Breast epithelium (tissue), 3 donors: ENCODE data around the gene CDK4.

Source experiments
- POLR2A ChIP-seq: fragments of 450-650 bp; IDR thresholded peaks from one replicate; pipeline ENCODE4 v1.6.1; 2016; ENCODE audit warnings: antibody characterized with exemption, mild to moderate bottlenecking, moderate library complexity
- POLR2AphosphoS5 ChIP-seq, 3 donors: sonication (generic); formaldehyde crosslinking; IDR thresholded peaks; one replicate each; pipeline ENCODE4 v1.6.1; 2017; ENCODE audit warnings: antibody characterized with exemption in 3 of 3
- TF ChIP-seq, protein P1 (sequence below), 3 donors: fragments of 450-650 bp; IDR thresholded peaks; one replicate each; pipeline ENCODE4 v1.5.1; 2016 to 2017; ENCODE audit warnings: antibody characterized with exemption in 3 of 3, mild to moderate bottlenecking in 3 of 3, moderate library complexity in 3 of 3

DNA sequence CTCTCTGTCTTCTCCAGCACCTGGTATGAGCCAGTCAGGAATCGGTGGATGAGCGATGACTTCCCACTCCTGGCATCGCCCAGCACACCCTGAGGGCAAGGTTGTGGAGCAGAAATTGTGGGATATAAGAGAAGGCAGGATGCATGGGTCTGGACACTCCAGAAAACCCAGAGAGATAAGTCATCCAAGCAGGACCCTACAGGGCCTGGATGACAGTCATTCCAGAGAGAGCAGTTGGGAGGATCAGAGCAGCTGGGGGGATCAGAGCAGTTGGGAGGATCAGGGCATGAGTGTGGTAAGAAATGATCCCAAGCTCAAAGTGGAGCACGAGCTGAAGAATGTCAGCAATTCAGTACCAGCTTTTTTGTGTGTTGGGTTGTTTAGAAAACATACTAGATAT is 17.5 kb downstream of the CDK4 start:
- TF ChIP-seq POLR2AphosphoS5 (IDR thresholded peaks at IDR 0.05), result no peak
- TF ChIP-seq, protein P1, sequence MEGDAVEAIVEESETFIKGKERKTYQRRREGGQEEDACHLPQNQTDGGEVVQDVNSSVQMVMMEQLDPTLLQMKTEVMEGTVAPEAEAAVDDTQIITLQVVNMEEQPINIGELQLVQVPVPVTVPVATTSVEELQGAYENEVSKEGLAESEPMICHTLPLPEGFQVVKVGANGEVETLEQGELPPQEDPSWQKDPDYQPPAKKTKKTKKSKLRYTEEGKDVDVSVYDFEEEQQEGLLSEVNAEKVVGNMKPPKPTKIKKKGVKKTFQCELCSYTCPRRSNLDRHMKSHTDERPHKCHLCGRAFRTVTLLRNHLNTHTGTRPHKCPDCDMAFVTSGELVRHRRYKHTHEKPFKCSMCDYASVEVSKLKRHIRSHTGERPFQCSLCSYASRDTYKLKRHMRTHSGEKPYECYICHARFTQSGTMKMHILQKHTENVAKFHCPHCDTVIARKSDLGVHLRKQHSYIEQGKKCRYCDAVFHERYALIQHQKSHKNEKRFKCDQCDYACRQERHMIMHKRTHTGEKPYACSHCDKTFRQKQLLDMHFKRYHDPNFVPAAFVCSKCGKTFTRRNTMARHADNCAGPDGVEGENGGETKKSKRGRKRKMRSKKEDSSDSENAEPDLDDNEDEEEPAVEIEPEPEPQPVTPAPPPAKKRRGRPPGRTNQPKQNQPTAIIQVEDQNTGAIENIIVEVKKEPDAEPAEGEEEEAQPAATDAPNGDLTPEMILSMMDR (IDR thresholded peaks at IDR 0.05), result no peak
- no peak for TF ChIP-seq POLR2A
